ENCODE measurements around the gene PTPRG.

DNA sequence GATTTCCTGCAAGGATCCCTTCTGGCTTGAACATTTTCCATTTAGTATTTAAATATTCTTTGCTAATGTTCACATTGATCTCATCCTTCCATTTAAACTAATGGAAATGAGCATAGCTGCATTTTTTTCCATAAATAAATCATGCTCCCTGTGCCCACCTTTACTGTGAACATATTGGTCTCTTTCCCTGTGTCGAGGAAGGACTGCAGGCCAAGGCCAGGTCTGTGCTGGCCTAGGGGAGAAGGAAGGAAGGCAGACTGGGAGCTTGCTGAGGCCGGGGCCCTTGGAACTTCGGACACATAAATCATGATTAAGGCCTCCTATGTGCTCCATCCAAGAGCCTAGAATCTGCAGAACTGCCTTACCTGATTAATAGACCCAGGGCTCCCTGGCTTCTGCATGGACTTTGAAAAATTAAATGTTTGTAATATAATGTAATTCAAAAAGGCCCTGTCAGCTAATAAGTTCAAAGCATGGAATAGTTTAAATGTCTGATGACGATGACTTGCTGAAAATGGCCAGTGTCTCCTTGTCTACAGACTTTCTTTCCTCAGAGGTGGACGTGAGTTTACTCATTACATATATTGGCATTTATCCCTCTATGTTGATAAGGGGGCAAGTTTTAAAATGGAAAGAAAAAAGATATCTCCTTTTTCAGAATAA lies 636.1 kb downstream of the PTPRG start:
- TF ChIP-seq, protein P1, sequence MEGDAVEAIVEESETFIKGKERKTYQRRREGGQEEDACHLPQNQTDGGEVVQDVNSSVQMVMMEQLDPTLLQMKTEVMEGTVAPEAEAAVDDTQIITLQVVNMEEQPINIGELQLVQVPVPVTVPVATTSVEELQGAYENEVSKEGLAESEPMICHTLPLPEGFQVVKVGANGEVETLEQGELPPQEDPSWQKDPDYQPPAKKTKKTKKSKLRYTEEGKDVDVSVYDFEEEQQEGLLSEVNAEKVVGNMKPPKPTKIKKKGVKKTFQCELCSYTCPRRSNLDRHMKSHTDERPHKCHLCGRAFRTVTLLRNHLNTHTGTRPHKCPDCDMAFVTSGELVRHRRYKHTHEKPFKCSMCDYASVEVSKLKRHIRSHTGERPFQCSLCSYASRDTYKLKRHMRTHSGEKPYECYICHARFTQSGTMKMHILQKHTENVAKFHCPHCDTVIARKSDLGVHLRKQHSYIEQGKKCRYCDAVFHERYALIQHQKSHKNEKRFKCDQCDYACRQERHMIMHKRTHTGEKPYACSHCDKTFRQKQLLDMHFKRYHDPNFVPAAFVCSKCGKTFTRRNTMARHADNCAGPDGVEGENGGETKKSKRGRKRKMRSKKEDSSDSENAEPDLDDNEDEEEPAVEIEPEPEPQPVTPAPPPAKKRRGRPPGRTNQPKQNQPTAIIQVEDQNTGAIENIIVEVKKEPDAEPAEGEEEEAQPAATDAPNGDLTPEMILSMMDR (conservative IDR thresholded peaks at IDR 0.05; ENCODE audit: low read length) = no peak
- TF ChIP-seq EZH2phosphoT487 (IDR thresholded peaks at IDR 0.05; ENCODE audit: borderline replicate concordance, low read depth, low read length) = no peak
